Fibroblast of mammary gland (primary cell): Measurements from ENCODE around the gene EGFL7.

Experiments
- DNase-seq: peaks from one replicate; pipeline ENCODE4 v3.0.0-alpha.2; 2010; ENCODE audit warnings: low read depth
- H3K4me3 ChIP-seq: 2 replicates; pipeline ENCODE4 v1.5.1; 2011; ENCODE audit warnings: low read depth, mild to moderate bottlenecking, low read length, moderate library complexity; ENCODE audit not compliant: control insufficient read depth
- TF ChIP-seq, protein P1 (sequence below): conservative IDR thresholded peaks from 2 replicates; pipeline ENCODE4 v1.5.1; 2011; ENCODE audit warnings: low read depth, low read length, inconsistent platforms; ENCODE audit not compliant: control insufficient read depth, insufficient read depth

The EGFL7 gene

DNA sequence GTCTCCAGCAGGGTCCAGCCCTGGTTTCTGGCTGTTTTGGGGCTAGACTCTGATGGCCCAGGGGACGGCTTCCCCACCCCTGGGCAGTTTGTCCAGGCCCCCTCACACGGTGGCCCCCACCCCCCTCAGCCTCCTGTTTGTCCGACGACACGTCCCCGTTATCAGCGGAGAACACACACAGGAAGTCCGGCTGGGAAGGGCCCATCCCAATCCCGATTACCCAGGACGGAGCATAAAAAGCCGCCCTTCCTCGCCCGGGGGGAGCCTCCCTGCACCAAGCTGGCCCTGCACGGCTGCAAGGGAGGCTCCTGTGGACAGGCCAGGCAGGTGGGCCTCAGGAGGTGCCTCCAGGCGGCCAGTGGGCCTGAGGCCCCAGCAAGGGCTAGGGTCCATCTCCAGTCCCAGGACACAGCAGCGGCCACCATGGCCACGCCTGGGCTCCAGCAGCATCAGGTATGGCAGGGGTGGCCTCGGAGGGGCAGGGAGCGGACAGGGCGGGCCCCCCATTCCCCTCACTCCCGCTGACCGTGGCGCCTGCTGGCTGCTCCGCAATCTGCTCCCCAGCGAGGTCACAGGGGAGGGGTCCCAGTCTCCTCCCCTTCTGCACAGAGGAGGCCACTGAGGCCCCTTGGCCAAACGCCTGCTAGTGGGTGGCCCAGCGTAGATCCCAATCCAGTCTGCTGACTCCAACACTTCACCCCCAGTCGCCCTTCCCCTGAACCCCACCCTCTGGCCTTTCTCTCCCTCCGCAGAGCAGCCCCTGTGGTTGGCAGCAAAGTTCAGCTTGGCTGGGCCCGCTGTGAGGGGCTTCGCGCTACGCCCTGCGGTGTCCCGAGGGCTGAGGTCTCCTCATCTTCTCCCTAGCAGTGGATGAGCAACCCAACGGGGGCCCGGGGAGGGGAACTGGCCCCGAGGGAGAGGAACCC is at the start of gene EGFL7:
Gene EGFL7 (plus strand): TSS at position 261 of the 926 bp plus-strand sequence. CDS start 5,367 bp downstream, outside the sequence.
- DNase-seq, result no peak
- TF ChIP-seq, protein P1, sequence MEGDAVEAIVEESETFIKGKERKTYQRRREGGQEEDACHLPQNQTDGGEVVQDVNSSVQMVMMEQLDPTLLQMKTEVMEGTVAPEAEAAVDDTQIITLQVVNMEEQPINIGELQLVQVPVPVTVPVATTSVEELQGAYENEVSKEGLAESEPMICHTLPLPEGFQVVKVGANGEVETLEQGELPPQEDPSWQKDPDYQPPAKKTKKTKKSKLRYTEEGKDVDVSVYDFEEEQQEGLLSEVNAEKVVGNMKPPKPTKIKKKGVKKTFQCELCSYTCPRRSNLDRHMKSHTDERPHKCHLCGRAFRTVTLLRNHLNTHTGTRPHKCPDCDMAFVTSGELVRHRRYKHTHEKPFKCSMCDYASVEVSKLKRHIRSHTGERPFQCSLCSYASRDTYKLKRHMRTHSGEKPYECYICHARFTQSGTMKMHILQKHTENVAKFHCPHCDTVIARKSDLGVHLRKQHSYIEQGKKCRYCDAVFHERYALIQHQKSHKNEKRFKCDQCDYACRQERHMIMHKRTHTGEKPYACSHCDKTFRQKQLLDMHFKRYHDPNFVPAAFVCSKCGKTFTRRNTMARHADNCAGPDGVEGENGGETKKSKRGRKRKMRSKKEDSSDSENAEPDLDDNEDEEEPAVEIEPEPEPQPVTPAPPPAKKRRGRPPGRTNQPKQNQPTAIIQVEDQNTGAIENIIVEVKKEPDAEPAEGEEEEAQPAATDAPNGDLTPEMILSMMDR, result no peak
- H3K4me3 ChIP-seq, result no peak within 1 kb of the TSS

DNA sequence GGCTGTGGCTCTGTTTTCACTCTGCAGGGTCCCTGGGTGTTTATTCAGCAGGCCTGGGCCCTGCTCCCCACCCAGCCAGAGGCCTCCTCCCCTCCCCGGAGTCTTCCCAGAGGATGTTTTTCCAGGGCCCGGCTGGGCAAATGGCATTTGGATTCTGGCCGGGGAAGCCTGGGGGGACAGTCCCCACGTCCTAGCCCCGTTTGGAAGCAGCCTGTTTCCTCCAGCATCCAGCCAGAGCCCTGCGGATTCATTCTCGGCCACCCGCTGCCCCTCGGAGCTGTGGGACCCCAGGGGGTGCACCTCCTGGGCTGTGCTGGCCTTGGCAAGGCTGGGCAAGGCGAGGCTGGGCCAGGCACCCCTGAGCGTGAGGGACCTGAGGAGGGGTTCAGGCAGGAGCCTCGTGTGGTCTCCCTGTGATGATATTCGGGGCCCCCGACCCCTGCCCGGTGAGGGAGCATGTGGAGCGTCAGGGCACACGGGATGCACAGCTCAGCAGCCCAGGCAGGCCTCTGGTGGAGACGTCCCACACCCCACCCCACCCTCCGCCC is 48.8 kb upstream of the EGFL7 start:
- H3K4me3 ChIP-seq, result no peak overlapping the region
- no peak for DNase-seq
- TF ChIP-seq, protein P1, result no peak

DNA sequence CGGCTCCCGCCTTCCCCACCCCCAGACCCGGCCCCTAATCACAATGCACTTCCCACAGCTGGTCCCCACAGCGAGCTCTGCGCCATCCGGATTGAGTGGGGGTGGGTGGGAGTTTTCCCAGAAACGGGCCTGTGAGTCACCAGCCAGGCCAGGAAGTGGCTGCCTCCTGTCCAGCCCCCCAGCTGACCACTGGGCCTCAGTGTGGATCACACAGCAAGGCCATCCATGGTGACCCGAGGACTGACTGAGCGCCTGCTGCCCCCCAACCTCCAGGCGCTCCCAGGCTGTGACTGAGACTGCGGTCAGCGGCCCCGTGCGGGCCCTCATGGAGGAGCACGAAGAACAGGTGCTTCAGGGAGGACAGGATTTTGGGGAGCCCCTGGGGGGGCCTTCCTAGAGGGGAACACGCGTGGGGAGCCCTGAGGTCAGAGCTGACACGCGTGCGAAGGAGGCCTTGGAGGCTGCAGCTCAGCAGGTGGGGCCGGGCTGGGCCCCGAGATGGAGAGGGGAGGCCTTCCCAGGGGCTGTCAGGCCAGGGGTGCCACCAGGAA is 48.3 kb upstream of the EGFL7 start:
- TF ChIP-seq, protein P1, result no peak
- peak; percentile 72 for DNase-seq
- no peak overlapping the region for H3K4me3 ChIP-seq

DNA sequence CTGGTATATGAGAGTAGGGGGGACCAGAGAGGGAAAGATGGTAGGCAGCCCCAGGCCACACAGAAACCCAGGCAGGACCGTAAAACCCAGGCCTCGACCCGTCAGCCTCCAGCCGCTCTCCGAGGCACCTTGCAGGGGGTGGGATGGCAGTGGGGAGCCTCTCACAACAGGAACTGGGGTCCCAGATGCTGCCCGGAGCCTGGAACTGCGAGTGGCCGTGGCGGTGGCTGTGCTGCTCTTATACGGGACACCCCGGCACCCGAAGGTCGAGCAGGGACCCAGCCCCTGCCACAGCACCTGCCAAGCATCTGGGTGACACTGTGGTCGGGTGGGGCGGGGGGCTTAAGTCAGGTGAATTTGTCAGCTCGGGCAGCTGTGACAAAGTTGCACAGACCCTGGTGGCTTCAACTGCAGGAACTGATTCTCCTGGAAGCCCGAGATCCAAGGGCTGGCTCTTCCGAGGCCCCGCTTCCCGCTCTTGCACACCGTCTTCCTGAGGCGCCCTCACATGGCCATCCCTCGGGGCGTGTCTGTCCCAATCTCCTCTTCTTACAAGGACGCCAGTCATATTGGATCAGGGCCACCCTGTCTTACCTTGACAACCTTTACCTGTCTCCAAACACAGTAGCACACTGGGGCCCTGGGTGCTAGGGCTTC is 47.6 kb upstream of the EGFL7 start:
- no peak for DNase-seq
- H3K4me3 ChIP-seq, result no peak overlapping the region
- TF ChIP-seq, protein P1, result no peak

DNA sequence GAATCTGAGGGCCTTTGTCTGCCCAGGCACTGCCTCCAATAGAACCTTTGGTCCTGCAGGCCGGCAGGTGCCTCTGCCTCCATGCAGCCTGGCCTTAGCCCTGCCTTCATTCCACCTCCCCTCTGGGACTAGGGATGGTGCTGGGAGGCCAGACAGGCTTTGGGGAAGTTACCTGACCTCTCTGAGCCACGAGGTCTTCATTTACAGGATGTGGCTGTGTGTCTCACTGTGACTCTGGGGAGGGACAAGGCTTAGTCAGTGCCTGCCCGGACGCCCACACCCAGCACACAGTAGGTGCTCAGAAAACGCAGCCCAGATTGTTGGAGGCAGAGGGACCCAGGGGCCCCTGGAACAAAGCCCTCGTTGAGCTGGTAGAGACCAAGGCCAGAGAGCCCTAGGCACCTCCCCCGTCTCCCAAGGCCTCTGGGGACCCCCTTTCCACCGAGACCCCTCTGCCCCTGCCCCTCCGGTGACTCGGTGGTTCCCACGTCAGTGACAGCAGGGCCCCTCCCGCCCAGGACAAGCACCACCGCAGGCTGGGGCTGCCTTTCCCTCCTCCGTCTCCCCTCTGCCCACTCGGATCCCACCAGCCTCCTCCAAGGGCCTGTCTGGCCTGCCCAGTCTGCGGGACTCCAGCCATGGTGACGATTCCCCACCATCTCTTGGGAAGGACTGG is 46.9 kb upstream of the EGFL7 start:
- TF ChIP-seq, protein P1, result no peak
- H3K4me3 ChIP-seq, result no peak overlapping the region
- DNase-seq, result peak; percentile 16

DNA sequence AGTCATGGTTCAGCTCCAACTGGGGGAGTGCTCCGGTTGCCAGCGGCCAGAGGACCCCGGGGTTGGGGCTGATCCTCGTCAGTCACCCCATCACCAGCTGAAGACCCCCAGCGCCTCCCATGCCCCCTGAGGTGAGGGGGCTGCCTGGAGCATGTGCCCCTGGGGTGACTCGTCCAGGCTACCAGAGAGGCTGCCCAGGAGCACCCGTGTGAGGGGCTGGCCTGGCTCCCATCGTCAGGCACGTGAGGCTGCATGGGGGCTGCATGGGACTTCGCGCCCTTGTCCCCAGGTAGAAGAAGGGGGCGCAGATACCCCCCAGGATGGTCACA is 46.4 kb upstream of the EGFL7 start:
- no peak overlapping the region for H3K4me3 ChIP-seq
- DNase-seq, result no peak
- TF ChIP-seq, protein P1, result no peak
